Neural cell (in vitro differentiated cells): Measurements from ENCODE around the gene DCX. TPM values are rescaled to one million over a fixed set of nuclear protein-coding genes. Genes with fewer than 3 reads are reported as not detected.

Source experiments
- H2AFZ ChIP-seq: fragments of 200-600, 300-800 bp; sonication (generic), shearing (Covaris generic); 2 replicates; pipeline ENCODE4 v1.6.0; 2014; ENCODE audit warnings: low read depth, mild to moderate bottlenecking, antibody characterized with exemption, low read length, moderate library complexity
- H3F3A ChIP-seq: fragments of 200-600 bp; shearing (Covaris generic); 2 replicates; pipeline ENCODE4 v1.6.1; 2016; ENCODE audit warnings: mild to moderate bottlenecking, moderate library complexity, mixed read lengths, antibody characterized with exemption, low read length; ENCODE audit not compliant: insufficient read depth, poor library complexity, severe bottlenecking
- H3K27ac ChIP-seq: fragments of 200-600, 300-800 bp; sonication (generic), shearing (Covaris generic); 2 replicates; pipeline ENCODE4 v1.5.1; 2014; ENCODE audit warnings: mild to moderate bottlenecking, low read length, moderate library complexity
- H3K27me3 ChIP-seq: fragments of 300-800, 200-600 bp; sonication (generic), shearing (Covaris generic); 2 replicates; pipeline ENCODE4 v1.6.0; 2014; ENCODE audit warnings: mild to moderate bottlenecking, low read depth, low read length, moderate library complexity; ENCODE audit not compliant: insufficient read depth
- H3K36me3 ChIP-seq: fragments of 300-800, 200-600 bp; sonication (generic), shearing (Covaris generic); 2 replicates; pipeline ENCODE4 v1.5.1; 2014; ENCODE audit warnings: mild to moderate bottlenecking, antibody characterized with exemption, low read length, moderate library complexity; ENCODE audit not compliant: insufficient read depth
- H3K4me2 ChIP-seq: fragments of 300-800, 200-600 bp; sonication (generic), shearing (Covaris generic); 2 replicates; pipeline ENCODE4 v1.6.0; 2014; ENCODE audit warnings: mild to moderate bottlenecking, low read length
- H3K4me3 ChIP-seq: fragments of 300-800, 200-600 bp; sonication (generic), shearing (Covaris generic); 2 replicates; pipeline ENCODE4 v1.5.1; 2014; ENCODE audit warnings: mild to moderate bottlenecking, low read length, moderate library complexity
- H3K79me2 ChIP-seq: fragments of 200-600 bp; shearing (Covaris generic); replicated peaks from 2 replicates; pipeline ENCODE4 v1.6.0; 2014; ENCODE audit warnings: mild to moderate bottlenecking, low read length, moderate library complexity; ENCODE audit not compliant: insufficient read depth
- H3K9ac ChIP-seq: fragments of 300-800, 200-600 bp; sonication (generic), shearing (Covaris generic); 2 replicates; pipeline ENCODE4 v1.6.1; 2016; ENCODE audit warnings: mild to moderate bottlenecking, low read length, mixed read lengths
- H3K9me2 ChIP-seq: fragments of 200-600 bp; shearing (Covaris generic); 2 replicates; pipeline ENCODE4 v1.6.1; 2016; ENCODE audit warnings: mild to moderate bottlenecking, low read length, mixed read lengths; ENCODE audit not compliant: insufficient read depth
- H3K9me3 ChIP-seq: fragments of 200-600, 300-800 bp; sonication (generic), shearing (Covaris generic); 2 replicates; pipeline ENCODE4 v1.6.1; 2016; ENCODE audit warnings: mild to moderate bottlenecking, mixed run types, low read length, moderate library complexity, mixed read lengths
- H4K20me1 ChIP-seq: fragments of 200-600 bp; shearing (Covaris generic); 2 replicates; pipeline ENCODE4 v1.6.1; 2016; ENCODE audit warnings: mild to moderate bottlenecking, mixed run types; ENCODE audit not compliant: insufficient read depth
- CTCF ChIP-seq: fragments of 450-650 bp; IDR thresholded peaks from 2 replicates; pipeline ENCODE4 v1.5.1; 2014; ENCODE audit warnings: antibody characterized with exemption, mild to moderate bottlenecking, moderate library complexity; ENCODE audit not compliant: poor library complexity, severe bottlenecking
- EP300 ChIP-seq: fragments of 450-650 bp; conservative IDR thresholded peaks from 2 replicates; pipeline ENCODE4 v1.6.1; 2014; ENCODE audit warnings: antibody characterized with exemption, mild to moderate bottlenecking, moderate library complexity; ENCODE audit not compliant: poor library complexity, severe bottlenecking
- EZH2 ChIP-seq: fragments of 200-600, 300-800 bp; shearing (Covaris generic), sonication (generic); IDR thresholded peaks from 2 replicates; pipeline ENCODE4 v1.6.1; 2014; ENCODE audit warnings: antibody characterized with exemption, low read length, borderline replicate concordance, mild to moderate bottlenecking; ENCODE audit not compliant: insufficient read depth, poor library complexity, severe bottlenecking
- MXI1 ChIP-seq: fragments of 450-650 bp; conservative IDR thresholded peaks from 2 replicates; pipeline ENCODE4 v1.6.1; 2014; ENCODE audit warnings: antibody characterized with exemption, mild to moderate bottlenecking; ENCODE audit not compliant: poor library complexity, severe bottlenecking
- POLR2AphosphoS5 ChIP-seq: IDR thresholded peaks from 2 replicates; pipeline ENCODE4 v1.6.1; 2012
- RAD21 ChIP-seq: fragments of 450-650 bp; conservative IDR thresholded peaks from 2 replicates; pipeline ENCODE4 v1.6.1; 2014; ENCODE audit warnings: antibody characterized with exemption, mild to moderate bottlenecking, moderate library complexity
- SMC3 ChIP-seq: fragments of 450-650 bp; conservative IDR thresholded peaks from 2 replicates; pipeline ENCODE4 v1.6.1; 2014; ENCODE audit warnings: antibody characterized with exemption, mild to moderate bottlenecking, moderate library complexity; ENCODE audit not compliant: poor library complexity
- TAF1 ChIP-seq: IDR thresholded peaks from 2 replicates; pipeline ENCODE4 v1.6.1; 2012; ENCODE audit warnings: low read depth
- polyA plus RNA-seq: library from polyadenylated mRNA; depleted of rRNA; stranded (reverse); fragments of >200 nt; gene quantifications from 2 replicates; pipeline ENCODE4 v1.2.3, GENCODE V29; 2014
- TF ChIP-seq, protein P1 (sequence below): IDR thresholded peaks from 2 replicates; pipeline ENCODE4 v1.6.1; 2012; ENCODE audit warnings: borderline replicate concordance

DCX gene
- polyA plus RNA-seq, 1 donor from 2014 or later: 180 TPM

DNA sequence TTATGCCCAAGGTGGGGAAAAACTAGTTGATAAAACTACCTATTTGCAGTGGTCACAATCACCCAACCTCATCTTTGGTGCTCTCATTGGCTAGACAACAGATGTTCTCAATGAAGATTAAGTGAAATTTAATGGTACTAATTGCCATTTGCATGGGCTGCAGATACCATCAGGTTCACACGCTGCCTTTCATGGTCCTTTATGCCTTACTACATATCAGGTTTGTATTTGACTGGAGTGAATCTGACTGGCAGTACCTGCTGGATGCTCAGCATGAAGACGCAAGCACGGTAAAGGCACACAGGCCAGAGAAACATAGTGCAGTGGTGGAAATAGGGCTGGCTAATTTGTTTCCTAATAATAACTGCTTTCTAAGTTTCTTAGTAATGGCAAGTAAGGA lies 48.3 kb downstream of the DCX start:
- H3F3A ChIP-seq: no peaks in the 10 kb centered on the region
- H4K20me1 ChIP-seq: no peaks in the 10 kb centered on the region
- H3K36me3 ChIP-seq: no peaks in the 10 kb centered on the region
- no peaks in the 10 kb centered on the region for H3K9me2 ChIP-seq
- no peaks in the 10 kb centered on the region for H3K9me3 ChIP-seq
- no peak overlapping the region for H3K4me3 ChIP-seq
- no peak overlapping the region for H3K9ac ChIP-seq
- peaks cover 42% of the 10 kb centered on the region for H3K79me2 ChIP-seq
- no peaks in the 10 kb centered on the region for H3K27me3 ChIP-seq
- TF ChIP-seq POLR2AphosphoS5 (no peak), CTCF (no peak), EZH2 (no peak)
- no peak overlapping the region for H2AFZ ChIP-seq
- no peak overlapping the region for H3K27ac ChIP-seq
- H3K4me2 ChIP-seq: no peak overlapping the region

DNA sequence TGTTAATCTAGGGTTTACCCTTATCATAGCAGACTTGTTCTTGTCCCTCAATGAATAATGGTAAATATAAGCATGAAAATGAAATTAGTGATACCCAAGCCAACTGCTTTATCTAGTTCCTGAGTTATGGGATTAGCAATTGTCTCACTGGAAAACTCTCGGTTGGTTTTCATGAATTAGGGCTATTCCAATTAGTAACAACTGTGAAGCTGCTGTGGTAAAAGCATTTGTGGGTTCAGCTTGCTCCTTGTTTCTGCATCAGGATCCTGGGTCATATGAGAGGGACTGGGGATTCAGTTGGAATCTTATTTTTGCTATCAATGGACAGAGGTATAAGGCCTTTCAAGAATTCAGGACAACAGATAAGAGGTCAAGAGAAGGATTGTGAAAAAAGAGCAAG lies 50.2 kb downstream of the DCX start:
- Histone ChIP-seq H3K27me3 (no peaks in the 10 kb centered on the region), H3K4me2 (no peak overlapping the region), H3K27ac (no peak overlapping the region), H3F3A (no peaks in the 10 kb centered on the region), H3K9me2 (no peaks in the 10 kb centered on the region), H3K9ac (no peak overlapping the region), H2AFZ (no peak overlapping the region), H3K9me3 (no peaks in the 10 kb centered on the region), H3K4me3 (no peak overlapping the region), H3K79me2 (peaks cover 30% of the 10 kb centered on the region), H3K36me3 (no peaks in the 10 kb centered on the region), H4K20me1 (no peaks in the 10 kb centered on the region)
- TF ChIP-seq, protein P1, sequence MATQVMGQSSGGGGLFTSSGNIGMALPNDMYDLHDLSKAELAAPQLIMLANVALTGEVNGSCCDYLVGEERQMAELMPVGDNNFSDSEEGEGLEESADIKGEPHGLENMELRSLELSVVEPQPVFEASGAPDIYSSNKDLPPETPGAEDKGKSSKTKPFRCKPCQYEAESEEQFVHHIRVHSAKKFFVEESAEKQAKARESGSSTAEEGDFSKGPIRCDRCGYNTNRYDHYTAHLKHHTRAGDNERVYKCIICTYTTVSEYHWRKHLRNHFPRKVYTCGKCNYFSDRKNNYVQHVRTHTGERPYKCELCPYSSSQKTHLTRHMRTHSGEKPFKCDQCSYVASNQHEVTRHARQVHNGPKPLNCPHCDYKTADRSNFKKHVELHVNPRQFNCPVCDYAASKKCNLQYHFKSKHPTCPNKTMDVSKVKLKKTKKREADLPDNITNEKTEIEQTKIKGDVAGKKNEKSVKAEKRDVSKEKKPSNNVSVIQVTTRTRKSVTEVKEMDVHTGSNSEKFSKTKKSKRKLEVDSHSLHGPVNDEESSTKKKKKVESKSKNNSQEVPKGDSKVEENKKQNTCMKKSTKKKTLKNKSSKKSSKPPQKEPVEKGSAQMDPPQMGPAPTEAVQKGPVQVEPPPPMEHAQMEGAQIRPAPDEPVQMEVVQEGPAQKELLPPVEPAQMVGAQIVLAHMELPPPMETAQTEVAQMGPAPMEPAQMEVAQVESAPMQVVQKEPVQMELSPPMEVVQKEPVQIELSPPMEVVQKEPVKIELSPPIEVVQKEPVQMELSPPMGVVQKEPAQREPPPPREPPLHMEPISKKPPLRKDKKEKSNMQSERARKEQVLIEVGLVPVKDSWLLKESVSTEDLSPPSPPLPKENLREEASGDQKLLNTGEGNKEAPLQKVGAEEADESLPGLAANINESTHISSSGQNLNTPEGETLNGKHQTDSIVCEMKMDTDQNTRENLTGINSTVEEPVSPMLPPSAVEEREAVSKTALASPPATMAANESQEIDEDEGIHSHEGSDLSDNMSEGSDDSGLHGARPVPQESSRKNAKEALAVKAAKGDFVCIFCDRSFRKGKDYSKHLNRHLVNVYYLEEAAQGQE: no peak
- TF ChIP-seq EZH2 (no peak), MXI1 (no peak), POLR2AphosphoS5 (no peak), EP300 (no peak), TAF1 (no peak), SMC3 (no peak), CTCF (no peak), RAD21 (no peak)
